Neuronal stem cell (in vitro differentiated cells): ENCODE measurements around the gene PHC2.

ENCODE experiments used
- DNase-seq: peaks from one replicate; pipeline ENCODE4 v3.0.0-alpha.2; 2013; ENCODE audit warnings: low spot score
- H2AFZ ChIP-seq: one replicate; pipeline ENCODE4 v1.6.1; 2013; ENCODE audit warnings: mild to moderate bottlenecking, low read length, inconsistent platforms
- H2AK5ac ChIP-seq: 2 replicates; pipeline ENCODE4 v1.6.1; 2013; ENCODE audit warnings: low read depth, mild to moderate bottlenecking, inconsistent platforms, low read length, moderate library complexity, mixed read lengths
- H2BK120ac ChIP-seq: 2 replicates; pipeline ENCODE4 v1.6.1; 2013; ENCODE audit warnings: low read depth, mild to moderate bottlenecking, inconsistent platforms, low read length, moderate library complexity, mixed read lengths
- H2BK12ac ChIP-seq: one replicate; pipeline ENCODE4 v1.6.1; 2013; ENCODE audit warnings: low read length, inconsistent platforms
- H2BK15ac ChIP-seq: 2 replicates; pipeline ENCODE4 v1.6.1; 2013; ENCODE audit warnings: mild to moderate bottlenecking, low read length, inconsistent platforms, mixed read lengths
- H2BK5ac ChIP-seq: one replicate; pipeline ENCODE4 v1.6.1; 2013; ENCODE audit warnings: inconsistent platforms, mild to moderate bottlenecking, low read length, moderate library complexity
- H3K14ac ChIP-seq: one replicate; pipeline ENCODE4 v1.6.1; 2013; ENCODE audit warnings: low read length, inconsistent platforms
- H3K18ac ChIP-seq: 2 replicates; pipeline ENCODE4 v1.6.1; 2013; ENCODE audit warnings: low read length, inconsistent platforms
- H3K23ac ChIP-seq: 2 replicates; pipeline ENCODE4 v1.6.1; 2013; ENCODE audit warnings: low read depth, mild to moderate bottlenecking, mixed read lengths, low read length, inconsistent platforms; ENCODE audit not compliant: poor library complexity
- H3K27ac ChIP-seq: replicated peaks from 3 replicates; pipeline ENCODE4 v1.5.1; 2013; ENCODE audit warnings: low read length, inconsistent platforms
- H3K27me3 ChIP-seq, 3 experiments: 2 replicates each; pipeline ENCODE4 v1.6.1; 2013; ENCODE audit warnings: low read length in 3 of 3, mild to moderate bottlenecking in 2 of 3, inconsistent platforms in 1 of 3, low read depth in 1 of 3, mixed read lengths in 1 of 3, moderate library complexity in 1 of 3; ENCODE audit not compliant: control insufficient read depth in 3 of 3, insufficient read depth in 3 of 3
- H3K36me3 ChIP-seq, 2 donors: replicated peaks in 1 of 2; 2 replicates each; pipeline ENCODE4 v1.6.1; 2013; ENCODE audit warnings: low read length in 2 of 2; ENCODE audit not compliant: control insufficient read depth in 2 of 2, insufficient read depth in 2 of 2
- H3K4ac ChIP-seq: 2 replicates; pipeline ENCODE4 v1.6.1; 2013; ENCODE audit warnings: inconsistent platforms, mild to moderate bottlenecking, low read length, moderate library complexity
- H3K4me1 ChIP-seq, 2 donors: 1 replicate in 1 of 2; 2 replicates in 1 of 2; pipeline ENCODE4 v1.6.1; 2013; ENCODE audit warnings: low read length in 2 of 2, low read depth in 1 of 2; ENCODE audit not compliant: control insufficient read depth in 2 of 2, insufficient read depth in 1 of 2
- H3K4me2 ChIP-seq: one replicate; pipeline ENCODE4 v1.6.1; 2013; ENCODE audit warnings: mild to moderate bottlenecking, low read length, inconsistent platforms; ENCODE audit not compliant: insufficient read depth, poor library complexity, severe bottlenecking
- H3K4me3 ChIP-seq, 2 donors: 2 replicates each; pipeline ENCODE4 v1.5.1; 2013; ENCODE audit warnings: low read length in 2 of 2, mild to moderate bottlenecking in 2 of 2, inconsistent platforms in 1 of 2, moderate library complexity in 1 of 2
- H3K79me1 ChIP-seq: one replicate; pipeline ENCODE4 v1.6.1; 2013; ENCODE audit warnings: low read depth, mild to moderate bottlenecking, inconsistent platforms, low read length, moderate library complexity
- H3K9ac ChIP-seq: one replicate; pipeline ENCODE4 v1.6.1; 2013; ENCODE audit warnings: mild to moderate bottlenecking, low read depth, low read length, inconsistent platforms; ENCODE audit not compliant: poor library complexity
- H3K9me3 ChIP-seq, 2 donors: replicated peaks in 1 of 2; 2 replicates each; pipeline versions ENCODE3 to v1.6.1; 2013; ENCODE audit warnings: low read length in 2 of 2, mild to moderate bottlenecking in 2 of 2, inconsistent platforms in 1 of 2, low read depth in 1 of 2, mixed read lengths in 1 of 2, moderate library complexity in 1 of 2; ENCODE audit not compliant: control insufficient read depth in 2 of 2, insufficient read depth in 1 of 2
- H4K8ac ChIP-seq: one replicate; pipeline ENCODE4 v1.6.1; 2013; ENCODE audit warnings: low read depth, mild to moderate bottlenecking, inconsistent platforms, low read length, moderate library complexity
- H4K91ac ChIP-seq: one replicate; pipeline ENCODE4 v1.6.1; 2013; ENCODE audit warnings: low read length, low read depth, mild to moderate bottlenecking, inconsistent platforms; ENCODE audit not compliant: poor library complexity
- WGBS, 2 donors: extraction: QIAGEN DNeasy Blood & Tissue Kit; methylation state at CpG; one replicate each; pipeline ENCODE4 v1.1.7; 2013; ENCODE audit warnings: missing lambda C conversion rate in 2 of 2, mixed read lengths in 1 of 2; ENCODE audit not compliant: insufficient read length in 2 of 2, insufficient replicate concordance in 1 of 2; ENCODE audit errors: extremely low coverage in 2 of 2; 5-methylcytosine and 5-hydroxymethylcytosine counted together

PHC2 gene

DNA sequence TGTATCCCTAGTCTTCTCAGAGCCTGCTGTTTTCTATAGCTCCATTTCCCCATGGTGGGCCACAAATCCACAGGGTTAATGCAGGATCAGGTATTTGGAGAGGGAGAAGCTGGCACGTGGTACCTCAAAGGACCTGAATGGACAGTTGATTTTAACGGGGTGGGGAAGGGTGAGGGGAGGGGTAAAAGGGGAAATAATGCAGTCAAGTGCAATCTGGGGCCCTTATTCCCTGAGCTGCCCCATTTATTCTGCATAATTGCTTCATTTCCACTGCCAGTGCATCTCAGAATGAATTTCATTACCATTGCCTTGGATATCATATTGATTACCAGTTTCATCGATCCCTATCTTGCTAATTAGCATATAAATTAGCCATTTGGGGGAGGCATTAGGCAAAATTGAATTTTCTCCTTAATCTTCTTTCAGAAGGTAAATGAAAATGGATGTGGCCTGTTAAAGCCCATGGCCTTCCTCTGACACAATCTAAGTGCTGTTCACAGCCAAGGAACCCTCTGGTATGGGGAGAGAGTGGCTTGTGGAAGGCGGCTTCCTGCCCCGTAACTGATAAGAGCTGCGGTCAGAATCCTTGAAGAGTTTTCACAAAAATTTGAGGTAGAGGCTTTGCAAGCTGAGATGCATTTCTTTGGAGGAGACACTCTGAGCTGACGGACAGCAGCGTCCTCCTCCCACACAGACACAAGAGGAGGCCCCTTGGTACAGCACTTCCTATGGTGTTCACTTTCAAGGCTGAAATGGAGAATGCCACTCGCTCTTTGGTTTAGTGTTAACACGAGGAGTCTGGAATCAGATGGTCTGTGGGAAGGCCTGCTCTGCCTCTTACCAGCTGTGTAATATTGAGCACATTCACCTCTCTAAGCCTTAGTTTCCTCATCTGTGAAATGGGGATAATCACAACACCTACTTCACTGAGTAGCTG lies 34.4 kb downstream of the PHC2 start:
- Histone ChIP-seq H3K4me3 (no peak overlapping the region), H3K27ac (no peak overlapping the region), H4K8ac (no peak overlapping the region), H3K14ac (no peak overlapping the region), H3K27me3 (no peaks in the 10 kb centered on the region), H2BK5ac (no peak overlapping the region), H3K36me3 (no peaks in the 10 kb centered on the region), H3K18ac (no peak overlapping the region), H3K79me1 (no peaks in the 10 kb centered on the region), H4K91ac (no peak overlapping the region), H2BK15ac (no peak overlapping the region), H2BK12ac (no peak overlapping the region), H3K4me2 (no peak overlapping the region), H3K9me3 (peaks cover 0 to 2% of the 10 kb centered on the region in 2 donors), H3K23ac (no peak overlapping the region), H3K4me1 (peaks cover 16 to 53% of the 10 kb centered on the region in 2 donors), H2AFZ (no peak overlapping the region), H3K9ac (no peak overlapping the region), H2AK5ac (no peak overlapping the region), H3K4ac (no peak overlapping the region), H2BK120ac (no peak overlapping the region)
- no CpG with 5 or more reads among the region's 10 CpGs for WGBS, 2 donors
- no peak for DNase-seq

DNA sequence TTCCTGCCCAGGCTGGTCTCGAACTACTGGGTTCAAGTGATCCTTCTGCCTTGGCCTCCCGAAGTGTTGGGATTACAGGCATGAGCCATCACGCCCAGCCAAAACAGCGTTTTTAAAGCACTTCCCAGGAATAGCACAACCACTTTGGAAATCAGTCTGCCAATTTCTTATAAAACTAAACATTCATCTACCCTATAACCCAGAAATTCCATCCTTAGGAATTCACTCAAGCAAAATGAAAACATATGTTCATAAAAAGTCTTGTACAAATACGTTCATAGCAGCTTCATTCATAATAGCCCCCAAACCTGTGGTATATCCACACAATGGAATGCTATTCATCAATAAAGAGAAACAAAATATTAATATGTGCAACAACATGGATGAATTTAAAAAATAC lies 36.1 kb downstream of the PHC2 start:
- no peak overlapping the region for H2BK120ac ChIP-seq
- no peak overlapping the region for H3K9ac ChIP-seq
- no peak overlapping the region for H3K4ac ChIP-seq
- peaks cover 0 to 2% of the 10 kb centered on the region in 2 donors for H3K9me3 ChIP-seq
- no peak for DNase-seq
- H3K36me3 ChIP-seq = no peaks in the 10 kb centered on the region
- no peak overlapping the region for H4K91ac ChIP-seq
- H3K4me2 ChIP-seq = no peak overlapping the region
- H2AFZ ChIP-seq = no peak overlapping the region
- H3K18ac ChIP-seq = no peak overlapping the region
- H2AK5ac ChIP-seq = no peak overlapping the region
- H3K4me1 ChIP-seq = peaks cover 16 to 55% of the 10 kb centered on the region in 2 donors
- H3K14ac ChIP-seq = no peak overlapping the region
- H3K4me3 ChIP-seq = no peak overlapping the region
- H4K8ac ChIP-seq = no peak overlapping the region
- H2BK12ac ChIP-seq = no peak overlapping the region
- no peak overlapping the region for H3K27ac ChIP-seq
- no peaks in the 10 kb centered on the region for H3K27me3 ChIP-seq
- no CpG with 5 or more reads among the region's 5 CpGs for WGBS, 2 donors
- H3K23ac ChIP-seq = no peak overlapping the region
- no peaks in the 10 kb centered on the region for H3K79me1 ChIP-seq
- H2BK5ac ChIP-seq = no peak overlapping the region
- no peak overlapping the region for H2BK15ac ChIP-seq

DNA sequence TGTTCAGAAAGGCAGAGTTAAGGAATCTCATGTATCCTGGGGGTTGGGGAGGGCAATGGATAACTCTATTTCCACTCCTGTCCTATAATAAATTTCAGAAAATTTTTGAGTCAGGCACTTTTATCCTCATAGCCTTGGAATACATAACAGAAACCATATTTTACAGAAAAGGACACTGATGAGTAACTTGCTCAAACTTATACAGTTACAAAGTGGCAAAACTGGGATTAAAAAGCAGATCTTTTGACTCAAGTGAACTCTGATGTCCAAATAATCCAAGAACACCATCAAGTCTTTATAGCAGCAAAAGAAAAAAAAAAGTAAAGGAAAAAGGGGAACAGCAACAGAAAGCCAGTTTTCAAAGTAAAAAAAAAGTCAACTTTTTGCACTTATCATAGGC lies 36.9 kb downstream of the PHC2 start:
- DNase-seq = no peak
- H3K9me3 ChIP-seq = peaks cover 0 to 2% of the 10 kb centered on the region in 2 donors
- H3K4me2 ChIP-seq = no peak overlapping the region
- H3K18ac ChIP-seq = no peak overlapping the region
- no peak overlapping the region for H3K23ac ChIP-seq
- no peak overlapping the region for H3K4me3 ChIP-seq
- no peaks in the 10 kb centered on the region for H3K79me1 ChIP-seq
- no peak overlapping the region for H4K8ac ChIP-seq
- H3K27ac ChIP-seq = no peak overlapping the region
- no peak overlapping the region for H2AK5ac ChIP-seq
- no peak overlapping the region for H2BK12ac ChIP-seq
- no peak overlapping the region for H3K4ac ChIP-seq
- no peak overlapping the region for H2BK120ac ChIP-seq
- H2AFZ ChIP-seq = no peak overlapping the region
- peaks cover 19 to 60% of the 10 kb centered on the region in 2 donors for H3K4me1 ChIP-seq
- no peak overlapping the region for H2BK5ac ChIP-seq
- H2BK15ac ChIP-seq = no peak overlapping the region
- H3K36me3 ChIP-seq = no peaks in the 10 kb centered on the region
- H4K91ac ChIP-seq = no peak overlapping the region
- H3K14ac ChIP-seq = no peak overlapping the region
- no peak overlapping the region for H3K9ac ChIP-seq
- no peaks in the 10 kb centered on the region for H3K27me3 ChIP-seq

DNA sequence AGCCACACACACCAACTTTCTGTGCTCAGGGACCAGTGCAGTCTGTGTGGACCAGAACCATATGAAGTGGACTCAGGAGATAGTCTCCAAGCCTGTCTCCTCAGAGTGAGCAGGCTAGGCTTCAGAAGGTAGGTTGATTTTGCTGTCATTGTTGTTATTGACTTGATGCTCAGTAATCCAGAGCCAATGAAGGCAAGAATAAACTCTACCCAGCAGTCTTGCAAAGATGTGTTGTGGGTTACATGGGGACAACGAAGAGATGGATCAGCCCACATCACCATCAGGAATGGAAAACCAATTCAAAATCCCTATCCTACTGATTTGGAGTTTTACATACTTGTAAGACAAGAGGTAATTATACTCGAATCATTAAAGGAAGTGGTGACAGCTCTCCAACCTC lies 37.4 kb downstream of the PHC2 start:
- H4K91ac ChIP-seq = no peak overlapping the region
- H2BK5ac ChIP-seq = no peak overlapping the region
- no peak overlapping the region for H3K18ac ChIP-seq
- no peak for DNase-seq
- H4K8ac ChIP-seq = no peak overlapping the region
- peaks cover 19 to 60% of the 10 kb centered on the region in 2 donors for H3K4me1 ChIP-seq
- H2AFZ ChIP-seq = no peak overlapping the region
- H3K14ac ChIP-seq = no peak overlapping the region
- no peak overlapping the region for H2BK120ac ChIP-seq
- no CpG with 5 or more reads among the region's 2 CpGs for WGBS, 2 donors
- no peak overlapping the region for H3K4me3 ChIP-seq
- H3K79me1 ChIP-seq = no peaks in the 10 kb centered on the region
- H3K9ac ChIP-seq = no peak overlapping the region
- no peak overlapping the region for H2BK15ac ChIP-seq
- H3K4ac ChIP-seq = no peak overlapping the region
- peaks cover 0 to 2% of the 10 kb centered on the region in 2 donors for H3K9me3 ChIP-seq
- no peaks in the 10 kb centered on the region for H3K36me3 ChIP-seq
- H2BK12ac ChIP-seq = no peak overlapping the region
- no peak overlapping the region for H3K4me2 ChIP-seq
- no peak overlapping the region for H2AK5ac ChIP-seq
- H3K27ac ChIP-seq = no peak overlapping the region
- no peak overlapping the region for H3K23ac ChIP-seq
- H3K27me3 ChIP-seq = no peaks in the 10 kb centered on the region
